Kidney epithelial cell (primary cell): ENCODE results near the gene GJB5. TPM values are rescaled to one million over a fixed set of nuclear protein-coding genes. Genes with fewer than 3 reads are reported as not detected.

Experiments used
- DNase-seq: peaks from one replicate; pipeline ENCODE4 v3.0.0-alpha.2; 2010; ENCODE audit warnings: low read depth
- H3K27me3 ChIP-seq: 2 replicates; pipeline ENCODE4 v1.6.0; 2011; ENCODE audit warnings: low read length; ENCODE audit not compliant: control insufficient read depth, insufficient read depth
- H3K36me3 ChIP-seq: 2 replicates; pipeline ENCODE4 v1.5.1; 2011; ENCODE audit warnings: low read length; ENCODE audit not compliant: control insufficient read depth, insufficient read depth
- H3K4me3 ChIP-seq: 2 replicates; pipeline ENCODE4 v1.5.1; 2011; ENCODE audit warnings: low read depth, mild to moderate bottlenecking, control low read depth, low read length
- CTCF ChIP-seq: IDR thresholded peaks from 2 replicates; pipeline ENCODE4 v1.5.1; 2011; ENCODE audit warnings: mild to moderate bottlenecking, moderate library complexity, low read length, control low read depth, inconsistent platforms; ENCODE audit not compliant: insufficient read depth, poor library complexity, severe bottlenecking
- total RNA-seq: library from RNA; depleted of rRNA; stranded (reverse); fragments of >200 nt; gene quantifications from 2 replicates; pipeline ENCODE4 v1.2.3, GENCODE V29; 2015

GJB5 gene
- total RNA-seq, result 0.27 TPM in 1 of 2 replicates, not detected in the other

GRCh38 chr1:34754964-34755637, at the start of gene GJB5:
Gene GJB5, plus strand, starts transcription at chr1:34755047. Its CDS starts 2,284 bp downstream, at chr1:34757331.
- Histone ChIP-seq H3K36me3 (no peaks in the 10 kb centered on the region), H3K4me3 (no peak within 1 kb of the TSS), H3K27me3 (no peaks in the 10 kb centered on the region)
- TF ChIP-seq CTCF, result no peak
- DNase-seq, result no peak

- Histone ChIP-seq H3K36me3 (no peaks in the 10 kb centered on the region), H3K4me3 (no peak overlapping the region), H3K27me3 (no peaks in the 10 kb centered on the region)
- TF ChIP-seq CTCF, result no peak
- DNase-seq, result no peak
These were observed 49.8 kb upstream of the GJB5 start for GRCh38 chr1:34705077-34705476.

GRCh38 chr1:34708106-34708505, 46.7 kb upstream of the GJB5 start:
- no peak for DNase-seq
- TF ChIP-seq CTCF, result no peak
- Histone ChIP-seq H3K36me3 (no peaks in the 10 kb centered on the region), H3K27me3 (no peaks in the 10 kb centered on the region), H3K4me3 (no peak overlapping the region)

- DNase-seq, result no peak
- H3K27me3 ChIP-seq, result no peaks in the 10 kb centered on the region
- no peak for TF ChIP-seq CTCF
These were observed 45.3 kb upstream of the GJB5 start for GRCh38 chr1:34709547-34709946.

GRCh38 chr1:34710812-34711211, 44.0 kb upstream of the GJB5 start:
- DNase-seq, result no peak
- H3K27me3 ChIP-seq, result no peaks in the 10 kb centered on the region
- no peaks in the 10 kb centered on the region for H3K36me3 ChIP-seq
- H3K4me3 ChIP-seq, result no peak overlapping the region
- TF ChIP-seq CTCF, result no peak

More at GRCh38 chr1:34709547-34709946, 45.3 kb upstream of the GJB5 start:
- Histone ChIP-seq H3K36me3 (no peaks in the 10 kb centered on the region), H3K4me3 (no peak overlapping the region)

GRCh38 chr1:34711485-34711884, 43.4 kb upstream of the GJB5 start:
- DNase-seq, result no peak
- Histone ChIP-seq H3K36me3 (no peaks in the 10 kb centered on the region), H3K4me3 (no peak overlapping the region), H3K27me3 (no peaks in the 10 kb centered on the region)
- no peak for TF ChIP-seq CTCF
